ENCODE results near the gene CD300LD.

DNA sequence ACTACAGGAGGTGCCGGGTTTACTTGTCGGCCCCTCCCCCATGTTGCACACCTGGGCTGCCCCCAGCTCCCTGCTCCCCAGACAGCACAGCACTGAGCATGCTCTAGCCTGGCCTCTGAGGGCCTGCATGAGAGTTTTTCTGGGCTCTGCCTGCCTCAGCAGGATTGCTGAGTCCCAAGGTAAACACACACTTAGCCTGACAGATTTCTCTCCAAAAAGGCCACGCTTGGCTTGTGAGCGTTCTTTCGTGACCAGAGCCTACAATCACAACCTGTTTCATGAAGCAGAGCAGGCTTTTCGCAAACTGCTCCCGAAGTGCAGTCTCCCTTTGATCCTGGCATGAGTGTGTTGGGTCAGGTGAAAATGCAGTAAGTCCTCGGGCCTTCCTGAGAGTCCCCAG lies 41.2 kb upstream of the CD300LD start:
- TF ChIP-seq, protein P1, sequence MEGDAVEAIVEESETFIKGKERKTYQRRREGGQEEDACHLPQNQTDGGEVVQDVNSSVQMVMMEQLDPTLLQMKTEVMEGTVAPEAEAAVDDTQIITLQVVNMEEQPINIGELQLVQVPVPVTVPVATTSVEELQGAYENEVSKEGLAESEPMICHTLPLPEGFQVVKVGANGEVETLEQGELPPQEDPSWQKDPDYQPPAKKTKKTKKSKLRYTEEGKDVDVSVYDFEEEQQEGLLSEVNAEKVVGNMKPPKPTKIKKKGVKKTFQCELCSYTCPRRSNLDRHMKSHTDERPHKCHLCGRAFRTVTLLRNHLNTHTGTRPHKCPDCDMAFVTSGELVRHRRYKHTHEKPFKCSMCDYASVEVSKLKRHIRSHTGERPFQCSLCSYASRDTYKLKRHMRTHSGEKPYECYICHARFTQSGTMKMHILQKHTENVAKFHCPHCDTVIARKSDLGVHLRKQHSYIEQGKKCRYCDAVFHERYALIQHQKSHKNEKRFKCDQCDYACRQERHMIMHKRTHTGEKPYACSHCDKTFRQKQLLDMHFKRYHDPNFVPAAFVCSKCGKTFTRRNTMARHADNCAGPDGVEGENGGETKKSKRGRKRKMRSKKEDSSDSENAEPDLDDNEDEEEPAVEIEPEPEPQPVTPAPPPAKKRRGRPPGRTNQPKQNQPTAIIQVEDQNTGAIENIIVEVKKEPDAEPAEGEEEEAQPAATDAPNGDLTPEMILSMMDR (IDR thresholded peaks at IDR 0.05): no peak
- no peak for TF ChIP-seq POLR2A (IDR thresholded peaks at IDR 0.05)

All from uterus (tissue), 2 donors.